H1 (cell line): ENCODE results near the gene VSIR. TPM values are rescaled to one million over a fixed set of nuclear protein-coding genes. Genes with fewer than 3 reads are reported as not detected.

Experiments
- CTCF ChIA-PET: fragments of 300-600 bp; sonication (Branson Sonifier 250); formaldehyde crosslinking; loops from one replicate; lab custom pipeline; 2021; ENCODE audit not compliant: partially characterized antibody; lab: Charles Lee
- POLR2A ChIA-PET: fragments of 300-600 bp; sonication (Branson Sonifier 250); formaldehyde crosslinking; loops from one replicate; lab custom pipeline; 2021; ENCODE audit warnings: inconsistent platforms; ENCODE audit not compliant: partially characterized antibody; lab: Charles Lee
- DNase-seq, 2 experiments: peaks; one replicate each; pipeline versions ENCODE4 v3.0.0 to v3.0.0-alpha.2; 2010 to 2022; ENCODE audit warnings: low spot score in 2 of 2, low read depth in 1 of 2, mixed read lengths in 1 of 2
- FAIRE-seq: peaks from 2 replicates; lab custom pipeline; 2011; peaks lifted over from hg19 to GRCh38; lab: Jason Lieb, UNC
- H2AFZ ChIP-seq: 2 replicates; pipeline ENCODE4 v1.8.1; 2012; ENCODE audit warnings: low read length, inconsistent platforms
- H2AK5ac ChIP-seq: 2 replicates; pipeline ENCODE4 v1.6.1; 2013; ENCODE audit warnings: low read depth, low read length
- H2BK120ac ChIP-seq: replicated peaks from 2 replicates; pipeline ENCODE3; 2013; ENCODE audit warnings: low read depth, low read length, inconsistent platforms
- H2BK12ac ChIP-seq: 2 replicates; pipeline ENCODE4 v1.6.1; 2013; ENCODE audit warnings: low read depth, low read length
- H2BK15ac ChIP-seq: 2 replicates; pipeline ENCODE4 v1.6.1; 2013; ENCODE audit warnings: low read length
- H2BK20ac ChIP-seq: 2 replicates; pipeline ENCODE4 v1.6.1; 2013; ENCODE audit warnings: low read length
- H2BK5ac ChIP-seq: 2 replicates; pipeline ENCODE4 v1.6.1; 2013; ENCODE audit warnings: low read depth, low read length
- H3K14ac ChIP-seq: 2 replicates; pipeline ENCODE4 v1.6.1; 2013; ENCODE audit warnings: inconsistent platforms; ENCODE audit not compliant: insufficient read length
- H3K18ac ChIP-seq: 2 replicates; pipeline ENCODE4 v1.6.1; 2013; ENCODE audit warnings: low read length; ENCODE audit errors: extremely low read depth
- H3K23ac ChIP-seq: 2 replicates; pipeline ENCODE4 v1.6.1; 2013; ENCODE audit warnings: inconsistent platforms; ENCODE audit not compliant: insufficient read length
- H3K23me2 ChIP-seq: 2 replicates; pipeline ENCODE4 v1.6.1; 2013; ENCODE audit warnings: low read depth, low read length
- H3K27ac ChIP-seq: 2 replicates; pipeline ENCODE4 v1.6.1; 2011; ENCODE audit warnings: low read depth, low read length, inconsistent platforms
- H3K27me3 ChIP-seq, 4 experiments: replicated peaks in 1 of 4; 1 replicate in 1 of 4; 2 replicates in 3 of 4; pipeline versions ENCODE4 v1.6.1 to v1.8.1; 2011 to 2013; ENCODE audit warnings: low read length in 3 of 4, mild to moderate bottlenecking in 3 of 4, inconsistent platforms in 2 of 4, mixed read lengths in 2 of 4, moderate library complexity in 1 of 4; ENCODE audit not compliant: control insufficient read depth in 3 of 4, insufficient read depth in 3 of 4; ENCODE audit errors: extremely low read depth in 1 of 4
- H3K36me3 ChIP-seq, 4 experiments: 2 replicates each; pipeline versions ENCODE4 v1.6.1 to v1.8.1; 2011 to 2013; ENCODE audit warnings: mild to moderate bottlenecking in 4 of 4, low read length in 3 of 4, moderate library complexity in 2 of 4, control low read depth in 1 of 4, inconsistent platforms in 1 of 4; ENCODE audit not compliant: insufficient read depth in 4 of 4, control insufficient read depth in 2 of 4
- H3K4ac ChIP-seq: replicated peaks from 2 replicates; pipeline ENCODE3; 2013; ENCODE audit warnings: low read length, low read depth, mixed read lengths, inconsistent platforms; ENCODE audit not compliant: insufficient read length
- H3K4me1 ChIP-seq, 4 experiments: replicated peaks in 1 of 4; 1 replicate in 1 of 4; 2 replicates in 3 of 4; pipeline versions ENCODE4 v1.6.1 to v1.8.1; 2011 to 2013; ENCODE audit warnings: low read length in 3 of 4, inconsistent platforms in 2 of 4, mixed read lengths in 1 of 4; ENCODE audit not compliant: insufficient read depth in 4 of 4, control insufficient read depth in 3 of 4
- H3K4me2 ChIP-seq, 2 experiments: 2 replicates each; pipeline versions ENCODE4 v1.6.1 to v1.8.1; 2011 to 2013; ENCODE audit warnings: low read depth in 2 of 2, low read length in 2 of 2, control low read depth in 1 of 2, inconsistent platforms in 1 of 2, mild to moderate bottlenecking in 1 of 2; ENCODE audit not compliant: insufficient read depth in 1 of 2
- H3K4me3 ChIP-seq, 4 experiments: fragments of 200-600, 300-600 bp in 1 of 4; sonication (generic), shearing (Covaris generic), sonication (Bioruptor Twin) in 1 of 4; 2 replicates each; pipeline versions ENCODE4 v1.5.1 to v1.8.1; 2011 to 2016; ENCODE audit warnings: low read length in 4 of 4, low read depth in 3 of 4, control low read depth in 2 of 4, inconsistent platforms in 2 of 4, mild to moderate bottlenecking in 2 of 4, mixed read lengths in 1 of 4, moderate library complexity in 1 of 4; ENCODE audit not compliant: insufficient read depth in 2 of 4; ENCODE audit errors: extremely low read depth in 1 of 4
- H3K56ac ChIP-seq: replicated peaks from 2 replicates; pipeline ENCODE3; 2013; ENCODE audit warnings: low read depth, mild to moderate bottlenecking, mixed read lengths, low read length, inconsistent platforms; ENCODE audit not compliant: insufficient read length
- H3K79me1 ChIP-seq: 2 replicates; pipeline ENCODE4 v1.6.1; 2013; ENCODE audit warnings: low read depth, low read length, control low read depth
- H3K79me2 ChIP-seq, 2 experiments: 2 replicates each; pipeline versions ENCODE4 v1.6.1 to v1.8.1; 2012 to 2013; ENCODE audit warnings: low read length in 2 of 2, mild to moderate bottlenecking in 2 of 2, inconsistent platforms in 1 of 2; ENCODE audit not compliant: insufficient read depth in 2 of 2, control insufficient read depth in 1 of 2
- H3K9ac ChIP-seq, 4 experiments: replicated peaks in 1 of 4; 1 replicate in 1 of 4; 2 replicates in 3 of 4; pipeline versions ENCODE4 v1.6.1 to v1.8.1; 2011 to 2013; ENCODE audit warnings: low read depth in 3 of 4, low read length in 3 of 4, control low read depth in 2 of 4, mild to moderate bottlenecking in 2 of 4, moderate library complexity in 2 of 4, inconsistent platforms in 1 of 4; ENCODE audit errors: extremely low read depth in 1 of 4
- H3K9me3 ChIP-seq, 2 experiments: 2 replicates each; pipeline versions ENCODE4 v1.6.1 to v1.8.1; 2012 to 2013; ENCODE audit warnings: mild to moderate bottlenecking in 2 of 2, moderate library complexity in 2 of 2, control low read depth in 1 of 2, inconsistent platforms in 1 of 2, low read depth in 1 of 2, low read length in 1 of 2, mixed read lengths in 1 of 2; ENCODE audit not compliant: insufficient read depth in 2 of 2
- H4K20me1 ChIP-seq, 2 experiments: replicated peaks in 1 of 2; 2 replicates each; pipeline versions ENCODE3 to v1.8.1; 2011 to 2013; ENCODE audit warnings: inconsistent platforms in 2 of 2, low read length in 2 of 2, mild to moderate bottlenecking in 1 of 2; ENCODE audit not compliant: insufficient read depth in 2 of 2, control insufficient read depth in 1 of 2
- H4K5ac ChIP-seq: 2 replicates; pipeline ENCODE4 v1.6.1; 2013; ENCODE audit warnings: low read length, low read depth, mixed read lengths, inconsistent platforms; ENCODE audit not compliant: insufficient read length
- H4K8ac ChIP-seq: 2 replicates; pipeline ENCODE4 v1.8.0; 2013; ENCODE audit warnings: mild to moderate bottlenecking, moderate library complexity, low read length, inconsistent platforms; ENCODE audit not compliant: insufficient read depth; ENCODE audit errors: extremely low read depth
- H4K91ac ChIP-seq: replicated peaks from 2 replicates; pipeline ENCODE3; 2013; ENCODE audit warnings: low read length, mixed read lengths, inconsistent platforms; ENCODE audit not compliant: insufficient read length
- CBX8 ChIP-seq: fragments of 300-800, 300-1000 bp; sonication (generic); IDR thresholded peaks from 2 replicates; pipeline ENCODE4 v1.7.1; 2016; ENCODE audit warnings: low read depth, low read length, borderline replicate concordance
- CTCF ChIP-seq, 3 experiments: IDR thresholded peaks; 1 replicate in 2 of 3; 2 replicates in 1 of 3; pipeline versions ENCODE4 v1.5.1 to v1.6.1; 2011; ENCODE audit warnings: low read length in 3 of 3, mild to moderate bottlenecking in 3 of 3, inconsistent platforms in 2 of 3, low read depth in 1 of 3, moderate library complexity in 1 of 3; ENCODE audit not compliant: insufficient read depth in 1 of 3; ENCODE audit errors: control extremely low read depth in 1 of 3
- GABPA ChIP-seq: IDR thresholded peaks from 2 replicates; pipeline ENCODE4 v1.6.1; 2011; ENCODE audit warnings: mild to moderate bottlenecking, low read length, moderate library complexity, borderline replicate concordance; ENCODE audit not compliant: insufficient read depth
- HDAC2 ChIP-seq, 2 experiments: fragments of 300-600 bp in 1 of 2; sonication (generic) in 1 of 2; IDR thresholded peaks; 2 replicates each; pipeline ENCODE4 v1.6.1; 2011 to 2012; ENCODE audit warnings: low read depth in 2 of 2, low read length in 2 of 2, mild to moderate bottlenecking in 2 of 2, moderate library complexity in 2 of 2, borderline replicate concordance in 1 of 2, inconsistent platforms in 1 of 2
- JUN ChIP-seq: IDR thresholded peaks from 2 replicates; pipeline ENCODE4 v1.6.1; 2011; ENCODE audit warnings: low read depth, mild to moderate bottlenecking, improper control_type of control experiment, low read length
- RFX5 ChIP-seq: IDR thresholded peaks from 2 replicates; pipeline ENCODE4 v1.6.1; 2011; ENCODE audit warnings: low read depth, low read length, improper control_type of control experiment, borderline replicate concordance
- SIN3A ChIP-seq, 2 experiments: IDR thresholded peaks in 1 of 2; conservative IDR thresholded peaks in 1 of 2; 2 replicates each; pipeline ENCODE4 v1.6.1; 2011 to 2012; ENCODE audit warnings: low read length in 2 of 2, improper control_type of control experiment in 1 of 2, low read depth in 1 of 2, mild to moderate bottlenecking in 1 of 2
- SUZ12 ChIP-seq: fragments of 200-600 bp; sonication (generic); IDR thresholded peaks from 2 replicates; pipeline ENCODE4 v1.6.1; 2012; ENCODE audit warnings: mild to moderate bottlenecking, inconsistent platforms, low read length, moderate library complexity, mixed read lengths
- WGBS, 2 experiments: shearing (Covaris generic) in 1 of 2; methylation state at CpG; one replicate each; pipeline versions ENCODE4 v1.1.6 to v1.1.7; 2013 to 2015; ENCODE audit warnings: low lambda C conversion rate in 2 of 2, mixed read lengths in 2 of 2, inconsistent platforms in 1 of 2, low coverage in 1 of 2, missing lambda C conversion rate in 1 of 2; ENCODE audit not compliant: insufficient replicate concordance in 2 of 2, insufficient coverage in 1 of 2, insufficient read length in 1 of 2; ENCODE audit errors: extremely low coverage in 1 of 2, missing lambda C conversion rate in 1 of 2; 5-methylcytosine and 5-hydroxymethylcytosine counted together
- polyA plus RNA-seq, 7 experiments: library from polyadenylated mRNA; depleted of rRNA in 3 of 7; stranded (reverse) in 5 of 7; unstranded in 2 of 7; fragments of >200 nt in 5 of 7; fragments of 200-250 nt in 2 of 7; gene quantifications; 1 replicate in 5 of 7; 2 replicates in 1 of 7; 4 replicates in 1 of 7; pipeline versions ENCODE4 v1.2.1 to v1.2.3, GENCODE V29; 2011 to 2013; ENCODE audit warnings: missing spikeins in 2 of 7, mixed read lengths in 2 of 7
- total RNA-seq: library from RNA; stranded (reverse); fragmentation: NEBNext Ultra II Directional; extraction: Animal tissue kit (Norgen Biotek cat#: 25700); gene quantifications from 2 replicates; pipeline ENCODE4 v1.2.1, GENCODE V29; 2021

Gene VSIR
- total and polyA plus RNA-seq, 2 of the 8 experiments (the other 6 are each of a cell fraction or from before 2014, with no cell fraction given): 0.33 TPM; not detected in 1

- H3K14ac ChIP-seq: no peak overlapping the region
- peaks cover 0 to 14% (median 7%) of the 10 kb centered on the region in 4 experiments; a peak in 6 of 7 replicates for H3K4me1 ChIP-seq
- H3K18ac ChIP-seq: no peak overlapping the region; the same call in 1 of the 2 replicates
- no peak overlapping the region for H3K4ac ChIP-seq
- no peak overlapping the region for H3K23ac ChIP-seq
- ChIA-PET POLR2A (no interaction called here), CTCF (interaction anchor here (0.9 to 7.2 kb wide), 10 partner anchors 12 to 403 kb away, joined by 3 to 65 read pairs (median 4); partner anchors contain the start of gene VSIR)
- no peak overlapping the region for H3K4me3 ChIP-seq
- no peak overlapping the region for H2AFZ ChIP-seq
- H2BK5ac ChIP-seq: no peak overlapping the region
- H3K4me2 ChIP-seq: no peak overlapping the region
- H4K20me1 ChIP-seq: no peaks in the 10 kb centered on the region
- H2AK5ac ChIP-seq: no peak overlapping the region
- H3K27me3 ChIP-seq: peaks cover 0 to 6% (median 0%) of the 10 kb centered on the region in 4 experiments; a peak in 2 of 7 replicates
- no peak overlapping the region for H4K91ac ChIP-seq
- no peaks in the 10 kb centered on the region for H3K79me1 ChIP-seq
- H2BK12ac ChIP-seq: no peak overlapping the region
- H3K56ac ChIP-seq: no peak overlapping the region
- 88% methylated on average over 7 of the region's 10 CpGs; no CpG with 5 or more reads in 1 of the 2 experiments for WGBS, 2 experiments
- no peaks in the 10 kb centered on the region for H3K79me2 ChIP-seq
- H3K36me3 ChIP-seq: no peaks in the 10 kb centered on the region
- no peak overlapping the region for H3K27ac ChIP-seq
- no peaks in the 10 kb centered on the region for H3K9me3 ChIP-seq
- peaks cover 2% of the 10 kb centered on the region; the same call in 1 of the 2 replicates for H3K23me2 ChIP-seq
- TF ChIP-seq CTCF (IDR thresholded peaks at IDR 0.05; ENCODE audit: control extremely low read depth in 1 of 3, insufficient read depth in 1 of 3, low read depth in 1 of 3, low read length in 3 of 3) (no peak), SUZ12 (no peak), GABPA (no peak), HDAC2 (IDR thresholded peaks at IDR 0.05; ENCODE audit: borderline replicate concordance in 1 of 2, low read depth in 2 of 2, low read length in 2 of 2) (no peak), SIN3A (conservative IDR thresholded peaks at IDR 0.05 in 1 of 2, IDR thresholded peaks at IDR 0.05 in 1 of 2; ENCODE audit: low read depth in 1 of 2, low read length in 2 of 2) (no peak), JUN (no peak), RFX5 (no peak), CBX8 (no peak)
- H4K8ac ChIP-seq: no peak overlapping the region; the same call in 1 of the 2 replicates
- no peak overlapping the region for H2BK20ac ChIP-seq
- no peak overlapping the region for H2BK15ac ChIP-seq
- no peak overlapping the region for H2BK120ac ChIP-seq
- H3K9ac ChIP-seq: no peak overlapping the region
- no peak for DNase-seq
- no peak for FAIRE-seq
- H4K5ac ChIP-seq: no peak overlapping the region
Observed at GRCh38 chr10:71718165-71718698, 55.1 kb downstream of the VSIR start.
